Kidney glomerular epithelial cell (primary cell): ENCODE data around the gene GPR15.
"Not testable (repeated sequence)": the region's sequence is repeated elsewhere in the genome, so short reads cannot be mapped to it uniquely, and the experiment has no call there.

ENCODE experiments used
- DNase-seq: peaks from one replicate; lab custom pipeline; 2025; lab: John Stamatoyannopoulos, UW

The GPR15 gene

DNA sequence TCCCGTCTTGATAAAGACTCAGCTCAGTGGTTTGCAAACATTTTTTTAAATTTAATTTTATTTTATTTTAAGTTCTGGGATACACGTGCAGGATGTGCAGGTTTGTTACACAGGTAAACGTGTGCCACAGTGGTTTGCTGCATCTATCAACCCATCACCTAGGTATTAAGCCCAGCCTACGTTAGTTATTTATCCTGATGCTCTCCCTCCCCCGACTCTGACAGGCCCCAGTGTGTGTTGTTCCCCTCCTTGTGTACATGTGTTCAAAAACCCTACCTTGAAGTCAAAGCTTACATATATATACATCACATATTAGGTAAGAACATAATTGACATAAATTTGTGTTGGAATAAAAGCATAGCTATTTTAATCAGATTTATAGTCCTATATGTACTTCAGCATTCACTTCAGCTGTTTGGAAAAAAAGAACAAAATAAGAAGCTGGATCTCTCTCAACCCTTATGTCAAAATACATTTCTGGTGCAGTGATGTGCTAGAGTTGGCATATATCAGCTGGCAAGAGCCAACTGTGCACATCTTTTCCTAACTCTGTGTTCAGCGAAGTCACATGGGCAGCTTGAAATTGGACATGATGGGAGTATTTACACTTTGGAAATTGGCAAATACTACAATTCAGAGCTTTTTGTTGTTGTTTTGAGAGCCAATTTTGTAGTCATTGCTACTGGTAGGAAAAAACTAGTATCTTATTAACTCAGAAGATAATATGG, 26.5 kb downstream of the GPR15 start:
- DNase-seq, result no peak

- DNase-seq, result not testable (repeated sequence)
Observed at GRCh38 chr3:98559769-98560168, 28.0 kb downstream of the GPR15 start.

- no peak for DNase-seq
Observed at GRCh38 chr3:98560911-98561310, 29.1 kb downstream of the GPR15 start.

DNA sequence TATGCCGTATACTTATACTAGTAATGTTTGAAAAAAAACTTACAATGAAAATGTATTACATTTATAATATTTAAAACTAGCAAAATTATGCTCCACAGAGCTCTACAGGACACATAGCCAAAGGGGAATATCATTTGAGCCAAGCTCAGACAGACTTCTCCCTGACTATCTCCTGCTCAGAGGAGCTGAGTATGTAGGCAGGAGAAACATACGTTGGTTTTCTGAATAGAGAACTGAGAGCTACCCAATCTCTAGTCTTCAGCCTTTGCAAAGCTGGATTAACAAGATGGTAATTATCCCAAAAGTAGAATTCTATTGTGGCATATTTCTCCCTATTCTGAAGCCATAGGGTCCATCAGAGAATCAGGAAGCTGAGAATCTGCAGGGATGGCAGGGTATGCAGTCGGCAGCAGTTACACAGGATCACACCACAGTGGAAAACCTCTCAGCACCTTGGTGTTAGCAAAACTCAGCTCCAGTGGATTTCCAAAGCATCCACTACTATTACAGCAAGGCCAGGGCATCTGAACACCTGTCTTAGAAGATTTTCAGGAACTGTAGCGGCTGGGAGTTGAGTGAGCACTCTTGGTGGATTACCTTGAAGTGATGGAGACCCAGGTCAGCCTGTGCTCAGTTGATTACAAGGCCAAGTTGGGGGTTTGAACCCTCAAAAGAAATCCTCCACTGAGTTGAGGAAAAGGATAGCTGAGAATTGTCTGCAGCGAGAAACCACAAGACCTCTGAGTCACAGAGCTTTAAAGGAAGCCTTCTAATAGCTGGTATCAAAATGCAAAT, 30.1 kb downstream of the GPR15 start:
- DNase-seq, result no peak

DNA sequence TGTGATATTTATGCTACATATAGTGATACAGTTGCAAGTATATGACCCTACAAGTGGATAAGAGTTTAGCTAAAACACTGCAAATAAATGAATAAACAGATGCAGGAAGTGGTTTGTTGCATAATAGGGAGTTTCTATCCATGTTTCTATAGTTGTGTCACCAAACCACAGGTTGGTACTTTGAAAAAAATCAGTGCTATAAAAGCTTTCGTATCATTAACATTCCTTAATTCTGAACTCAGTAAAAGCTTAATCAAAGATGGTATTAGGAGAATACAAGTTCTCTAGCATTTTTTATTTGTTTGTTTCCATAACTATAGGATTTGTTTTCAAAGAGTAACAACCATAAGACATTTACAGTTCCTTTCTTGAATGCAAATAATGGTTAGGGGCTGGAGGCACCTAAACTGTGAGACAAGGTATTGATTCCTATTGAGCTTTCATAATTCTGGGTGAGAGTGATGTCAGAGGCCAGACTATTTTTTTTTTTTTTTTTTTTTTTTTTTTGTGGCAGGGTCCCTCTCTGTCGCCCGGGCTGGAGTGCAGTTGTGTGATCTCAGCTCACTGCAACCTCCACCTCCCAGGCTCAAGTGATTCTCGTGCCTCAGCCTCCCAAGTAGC, 32.0 kb downstream of the GPR15 start:
- DNase-seq, result peak; percentile 52

DNA sequence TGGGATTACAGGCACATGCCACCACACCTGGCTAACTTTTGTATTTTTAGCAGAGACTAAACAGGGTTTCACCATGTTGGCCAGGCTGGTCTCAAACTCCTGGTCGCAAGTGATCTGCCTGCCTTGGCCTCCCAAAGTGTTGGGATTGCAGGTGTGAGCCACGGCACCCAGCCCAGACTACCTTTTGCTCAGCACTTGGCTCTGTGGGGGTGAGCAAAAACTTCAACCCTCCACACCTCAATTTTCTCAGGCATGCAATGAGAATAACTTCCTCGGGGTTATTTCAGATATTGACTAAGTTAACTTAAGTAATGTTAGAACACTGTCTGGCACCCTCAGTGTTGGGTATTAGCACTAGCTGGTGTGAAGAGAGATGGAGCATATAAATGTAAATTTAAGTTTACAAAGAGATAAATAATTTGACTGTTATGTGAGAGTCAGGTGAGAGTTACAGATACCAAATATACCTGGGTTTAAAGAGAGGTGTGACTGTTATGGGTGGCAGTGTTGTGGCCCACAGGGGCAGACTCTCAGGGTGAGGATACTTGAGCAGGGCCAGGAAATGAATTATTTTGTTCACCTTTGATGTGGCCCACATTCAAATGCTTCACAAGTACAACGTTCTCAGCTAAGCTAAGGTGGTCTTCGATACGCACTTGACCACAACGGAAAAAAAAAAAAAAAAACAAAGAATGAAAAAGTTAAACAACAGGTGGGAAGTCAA, 32.7 kb downstream of the GPR15 start:
- DNase-seq, result no peak

GRCh38 chr3:98565237-98565643, 33.5 kb downstream of the GPR15 start:
- DNase-seq, result no peak

GRCh38 chr3:98565843-98566242, 34.1 kb downstream of the GPR15 start:
- DNase-seq, result no peak

GRCh38 chr3:98567666-98568270, 36.0 kb downstream of the GPR15 start:
- no peak for DNase-seq

DNA sequence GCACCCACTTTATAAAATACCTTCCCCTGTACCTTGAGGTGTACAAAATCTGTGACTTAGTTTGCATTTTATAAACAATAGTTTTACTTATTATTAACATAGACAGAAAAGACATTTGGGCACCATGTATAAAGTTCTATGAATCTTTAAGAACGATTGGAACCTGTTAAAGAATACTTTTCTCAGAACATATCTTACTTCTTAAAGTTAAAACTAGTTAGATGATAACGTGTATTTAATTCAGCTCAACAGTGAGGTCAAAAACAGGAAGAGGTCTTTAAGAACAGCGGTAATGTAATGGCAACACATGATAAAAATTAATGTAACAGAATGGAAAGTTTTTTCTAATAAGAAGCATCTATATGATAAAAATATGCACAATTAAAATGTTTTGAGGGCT, 36.6 kb downstream of the GPR15 start:
- DNase-seq, result no peak

- DNase-seq, result peak; percentile 26
Observed at GRCh38 chr3:98573181-98573728, 41.5 kb downstream of the GPR15 start.

DNA sequence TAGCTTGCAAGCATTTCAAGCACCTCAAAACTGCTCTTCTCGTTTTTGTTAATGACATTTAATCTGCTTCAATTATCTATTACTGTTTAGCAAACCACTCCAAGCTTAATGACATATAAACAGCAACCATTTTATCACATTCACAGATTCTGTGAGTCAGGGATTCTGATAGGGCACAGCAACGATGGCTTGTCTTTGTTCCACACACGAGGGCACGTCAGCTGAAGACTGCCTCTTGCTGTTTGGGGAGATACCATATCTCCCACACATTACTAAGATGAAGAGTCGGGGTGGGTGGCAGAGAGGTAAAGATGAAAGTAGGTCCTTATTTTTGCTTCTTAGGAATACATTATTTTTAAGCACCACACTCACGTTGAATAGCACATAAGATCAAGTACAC, 42.4 kb downstream of the GPR15 start:
- DNase-seq, result no peak

GRCh38 chr3:98577178-98577895, 45.6 kb downstream of the GPR15 start:
- DNase-seq, result no peak

- no peak for DNase-seq
Observed at GRCh38 chr3:98580401-98581386, 48.9 kb downstream of the GPR15 start.

- no peak for DNase-seq
Observed at GRCh38 chr3:98581474-98581873, 49.7 kb downstream of the GPR15 start.

DNA sequence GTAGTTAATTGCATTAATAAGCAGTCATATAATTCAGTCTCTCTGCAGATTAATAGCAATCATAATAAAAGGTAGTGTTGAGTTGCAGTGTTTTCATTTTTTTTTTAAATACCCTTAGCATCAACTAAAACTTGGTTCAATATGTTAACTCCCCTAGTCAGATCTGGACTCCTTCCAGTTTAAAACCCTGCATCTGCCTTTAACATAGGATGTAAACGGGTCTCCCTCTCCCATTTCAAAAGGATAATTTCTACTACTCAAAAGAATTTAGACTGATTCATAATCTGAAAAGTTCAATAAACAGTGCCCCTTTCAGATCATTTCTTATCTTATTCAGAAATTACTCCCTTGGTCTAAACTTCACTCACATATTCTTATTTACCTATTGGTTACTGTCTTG, 50.3 kb downstream of the GPR15 start:
- no peak for DNase-seq

DNA sequence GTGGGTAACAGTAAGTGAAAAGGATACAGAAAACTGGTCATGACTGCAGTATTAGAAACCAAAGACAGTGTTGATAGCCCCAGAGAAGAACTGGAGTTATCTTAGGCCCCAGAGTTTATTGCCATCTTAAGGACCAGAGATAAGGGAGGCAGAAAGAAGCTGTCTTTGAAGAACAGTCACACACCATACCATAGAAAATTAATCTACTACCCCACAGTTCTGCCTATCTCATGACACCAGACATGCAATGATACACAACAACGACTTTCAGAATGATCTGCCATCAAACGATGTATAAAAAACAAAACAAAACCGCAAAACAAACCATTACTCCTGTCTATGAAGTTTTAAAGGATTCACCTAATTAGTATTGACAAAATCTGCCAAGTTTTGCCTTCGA, 52.0 kb downstream of the GPR15 start:
- DNase-seq, result no peak
